SK-N-SH (cell line): ENCODE data around the gene MRRF. TPM values are rescaled to one million over a fixed set of nuclear protein-coding genes. Genes with fewer than 3 reads are reported as not detected.

Experiments
- CTCF ChIA-PET: fragments of 300-600, 350-600 bp; formaldehyde crosslinking; extraction: SDS; loops from one replicate; lab custom pipeline; 2021; lab: Yijun Ruan, JAX
- POLR2A ChIA-PET: fragments of 350-600 bp; sonication (Branson Sonifier 250); formaldehyde crosslinking; extraction: SDS; loops from one replicate; lab custom pipeline; 2020; ENCODE audit warnings: antibody characterized with exemption, inconsistent platforms; lab: Yijun Ruan, JAX
- DNase-seq: peaks from one replicate; pipeline ENCODE4 v3.0.0; 2012
- H2AFZ ChIP-seq: fragments of 200-600 bp; sonication (generic); 2 replicates; pipeline ENCODE4 v1.8.1; 2016; ENCODE audit warnings: antibody characterized with exemption, mild to moderate bottlenecking, low read depth
- H3F3A ChIP-seq: fragments of 200-600 bp; sonication (generic); replicated peaks from 2 replicates; pipeline ENCODE3; 2016; ENCODE audit warnings: antibody characterized with exemption, mild to moderate bottlenecking; ENCODE audit not compliant: insufficient read depth
- H3K27ac ChIP-seq, 2 experiments: fragments of 200-500 bp in 1 of 2; fragments of 200-600 bp in 1 of 2; sonication (Bioruptor generic) in 1 of 2; sonication (generic), shearing (Covaris generic) in 1 of 2; 2 replicates each; pipeline versions ENCODE4 v1.5.1 to v1.6.1; 2014 to 2016; ENCODE audit warnings: low read depth in 2 of 2, inconsistent platforms in 1 of 2, low read length in 1 of 2, mild to moderate bottlenecking in 1 of 2, mixed read lengths in 1 of 2
- H3K27me3 ChIP-seq: fragments of 200-600 bp; sonication (generic), shearing (Covaris generic); 2 replicates; pipeline ENCODE4 v1.6.1; 2016; ENCODE audit warnings: mixed run types; ENCODE audit not compliant: insufficient read depth
- H3K36me3 ChIP-seq, 2 experiments: fragments of 200-500 bp in 1 of 2; fragments of 200-600 bp in 1 of 2; sonication (Bioruptor generic) in 1 of 2; sonication (generic) in 1 of 2; replicated peaks in 1 of 2; 2 replicates each; pipeline versions ENCODE3 to v1.5.1; 2014 to 2016; ENCODE audit warnings: low read length in 1 of 2, mild to moderate bottlenecking in 1 of 2; ENCODE audit not compliant: insufficient read depth in 2 of 2, control insufficient read depth in 1 of 2
- H3K4me1 ChIP-seq, 2 experiments: fragments of 200-500 bp in 1 of 2; fragments of 200-600 bp in 1 of 2; sonication (Bioruptor generic) in 1 of 2; sonication (generic), shearing (Covaris generic) in 1 of 2; 2 replicates each; pipeline versions ENCODE4 v1.5.1 to v1.6.1; 2014 to 2016; ENCODE audit warnings: low read depth in 1 of 2, low read length in 1 of 2, mixed run types in 1 of 2; ENCODE audit not compliant: insufficient read depth in 2 of 2, control insufficient read depth in 1 of 2
- H3K4me2 ChIP-seq: fragments of 200-600 bp; sonication (generic), shearing (Covaris generic); 2 replicates; pipeline ENCODE4 v1.6.1; 2017; ENCODE audit warnings: mixed run types
- H3K4me3 ChIP-seq, 2 experiments: fragments of 200-500 bp in 1 of 2; fragments of 200-600 bp in 1 of 2; sonication (Bioruptor generic) in 1 of 2; sonication (generic), shearing (Covaris generic) in 1 of 2; 2 replicates each; pipeline versions ENCODE4 v1.5.1 to v1.8.1; 2014 to 2016; ENCODE audit warnings: low read depth in 2 of 2, inconsistent platforms in 1 of 2, low read length in 1 of 2, mild to moderate bottlenecking in 1 of 2, mixed read lengths in 1 of 2, moderate library complexity in 1 of 2
- H3K79me2 ChIP-seq: fragments of 200-600 bp; sonication (generic); 2 replicates; pipeline ENCODE4 v1.8.1; 2017; ENCODE audit warnings: mild to moderate bottlenecking; ENCODE audit not compliant: insufficient read depth
- H3K9ac ChIP-seq: fragments of 200-600 bp; sonication (generic); 2 replicates; pipeline ENCODE4 v1.6.1; 2017; ENCODE audit warnings: mixed run types
- H3K9me2 ChIP-seq: fragments of 200-600 bp; sonication (generic); 2 replicates; pipeline ENCODE4 v1.6.1; 2017; ENCODE audit warnings: mixed run types
- H3K9me3 ChIP-seq: fragments of 200-600 bp; sonication (generic); 2 replicates; pipeline ENCODE4 v1.6.1; 2017; ENCODE audit warnings: mixed run types, mild to moderate bottlenecking, moderate library complexity
- H4K20me1 ChIP-seq: fragments of 200-600 bp; sonication (generic); 2 replicates; pipeline ENCODE4 v1.6.1; 2017; ENCODE audit warnings: mild to moderate bottlenecking, mixed run types; ENCODE audit not compliant: insufficient read depth
- ELF1 ChIP-seq: IDR thresholded peaks from 2 replicates; pipeline ENCODE4 v1.4.0; 2012
- EP300 ChIP-seq, 2 experiments: IDR thresholded peaks; 2 replicates each; pipeline versions ENCODE4 v1.4.0 to v1.6.1; 2012; ENCODE audit warnings: borderline replicate concordance in 1 of 2, low read depth in 1 of 2, low read length in 1 of 2
- FOSL2 ChIP-seq: IDR thresholded peaks from 2 replicates; pipeline ENCODE4 v1.4.0; 2012; ENCODE audit warnings: low read depth, mild to moderate bottlenecking, moderate library complexity, borderline replicate concordance
- FOXJ3 ChIP-seq: sonication (generic); formaldehyde crosslinking; IDR thresholded peaks from 2 replicates; pipeline ENCODE4 v1.5.1; 2020; ENCODE audit warnings: mild to moderate bottlenecking, missing genetic modification reagents
- FOXM1 ChIP-seq: IDR thresholded peaks from 2 replicates; pipeline ENCODE4 v1.4.0; 2012; ENCODE audit warnings: low read depth, mild to moderate bottlenecking
- GABPA ChIP-seq: IDR thresholded peaks from 2 replicates; pipeline ENCODE4 v1.4.0; 2012; ENCODE audit warnings: low read depth, mild to moderate bottlenecking
- GATA2 ChIP-seq: sonication (generic); formaldehyde crosslinking; IDR thresholded peaks from 2 replicates; pipeline ENCODE4 v1.5.0; 2020; ENCODE audit warnings: mild to moderate bottlenecking, missing genetic modification reagents
- JUND ChIP-seq: IDR thresholded peaks from 2 replicates; pipeline ENCODE4 v1.4.0; 2012
- MEF2A ChIP-seq: IDR thresholded peaks from 2 replicates; pipeline ENCODE4 v1.4.0; 2012; ENCODE audit warnings: low read depth, borderline replicate concordance
- NFIC ChIP-seq: IDR thresholded peaks from 2 replicates; pipeline ENCODE4 v1.4.0; 2012; ENCODE audit warnings: borderline replicate concordance
- NRF1 ChIP-seq: IDR thresholded peaks from 2 replicates; pipeline ENCODE4 v1.6.1; 2012; ENCODE audit warnings: low read depth, mild to moderate bottlenecking, low read length
- PBX3 ChIP-seq: IDR thresholded peaks from 2 replicates; pipeline ENCODE4; 2012
- RCOR1 ChIP-seq: fragments of 150-350 bp; IDR thresholded peaks from 2 replicates; pipeline ENCODE4 v1.6.1; 2017; ENCODE audit warnings: antibody characterized with exemption, low read length
- RFX5 ChIP-seq: IDR thresholded peaks from 2 replicates; pipeline ENCODE4 v1.6.1; 2012; ENCODE audit warnings: mild to moderate bottlenecking, improper control_type of control experiment, low read length
- RXRA ChIP-seq: IDR thresholded peaks from 2 replicates; pipeline ENCODE4 v1.4.0; 2012; ENCODE audit warnings: low read depth, mild to moderate bottlenecking, borderline replicate concordance
- SIN3A ChIP-seq: IDR thresholded peaks from 2 replicates; pipeline ENCODE4 v1.6.1; 2012; ENCODE audit warnings: low read depth, mild to moderate bottlenecking, low read length, moderate library complexity, borderline replicate concordance
- TCF12 ChIP-seq: IDR thresholded peaks from 2 replicates; pipeline ENCODE4 v1.4.0; 2012
- TEAD4 ChIP-seq: IDR thresholded peaks from 2 replicates; pipeline ENCODE4 v1.4.0; 2012; ENCODE audit warnings: mild to moderate bottlenecking, borderline replicate concordance; ENCODE audit not compliant: insufficient read depth
- YY1 ChIP-seq: IDR thresholded peaks from 2 replicates; pipeline ENCODE4 v1.4.0; 2012; ENCODE audit warnings: low read depth, mild to moderate bottlenecking
- WGBS: methylation state at CpG from one replicate; pipeline ENCODE4 v1.1.6; 2017; ENCODE audit warnings: low lambda C conversion rate; 5-methylcytosine and 5-hydroxymethylcytosine counted together
- polyA plus RNA-seq, 3 experiments: library from polyadenylated mRNA; depleted of rRNA; stranded (reverse); fragments of >200 nt; gene quantifications; 2 replicates each; pipeline ENCODE4 v1.2.3, GENCODE V29; 2012
- TF ChIP-seq, protein P1 (sequence below): IDR thresholded peaks from 2 replicates; pipeline ENCODE4 v1.4.0; 2012; ENCODE audit warnings: low read depth
- TF ChIP-seq, protein P2 (sequence below): IDR thresholded peaks from 2 replicates; pipeline ENCODE4 v1.6.1; 2012; ENCODE audit warnings: mild to moderate bottlenecking, low read depth, low read length, moderate library complexity
- TF ChIP-seq, protein P3 (sequence below): IDR thresholded peaks from 2 replicates; pipeline ENCODE4 v1.4.0; 2012; ENCODE audit warnings: low read depth, borderline replicate concordance
- TF ChIP-seq, protein P4 (sequence below): IDR thresholded peaks from 2 replicates; pipeline ENCODE4 v1.4.0; 2012; ENCODE audit warnings: low read depth, borderline replicate concordance

Gene MRRF
- polyA plus RNA-seq, 1 of the 3 experiments (the other 2 are of a cell fraction), result 35.1 TPM

DNA sequence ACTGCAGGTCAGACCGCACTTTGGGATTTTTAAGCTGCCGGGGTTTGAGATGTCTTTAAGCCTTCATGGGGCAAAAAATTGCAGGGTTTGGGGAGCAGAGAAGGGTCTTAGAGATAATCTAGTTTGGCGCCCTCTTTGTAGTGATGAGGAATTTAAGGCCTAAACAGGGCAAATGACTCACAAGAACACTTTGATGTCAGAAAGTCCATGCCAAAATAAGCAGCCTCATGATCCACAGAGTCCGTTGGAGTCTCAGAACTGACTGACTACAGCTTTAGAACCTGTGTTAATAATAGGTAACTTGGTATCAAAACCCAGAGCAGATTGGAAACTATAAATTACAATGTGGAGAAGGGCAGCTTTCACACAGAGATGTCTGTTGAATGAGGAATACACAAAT, 70.2 kb downstream of the MRRF start:
- Histone ChIP-seq H3K4me3 (no peak overlapping the region), H3K27ac (no peak overlapping the region), H3K9me3 (no peaks in the 10 kb centered on the region), H3K4me1 (peaks cover 0 to 18% of the 10 kb centered on the region in 2 experiments; a peak in 1 of 4 replicates), H2AFZ (no peak overlapping the region), H3F3A (no peaks in the 10 kb centered on the region), H3K9ac (no peak overlapping the region), H3K9me2 (no peaks in the 10 kb centered on the region), H4K20me1 (no peaks in the 10 kb centered on the region), H3K4me2 (no peak overlapping the region), H3K36me3 (no peaks in the 10 kb centered on the region), H3K79me2 (no peaks in the 10 kb centered on the region), H3K27me3 (no peaks in the 10 kb centered on the region)
- 80% methylated on average over 4 of the region's 4 CpGs for WGBS
- POLR2A ChIA-PET, result no interaction called here
- CTCF ChIA-PET, result interaction anchor here (2.3 to 5.3 kb wide), 3 partner anchors 15 to 236 kb away, joined by 10 to 26 read pairs (median 17); no protein-coding TSS in a partner anchor
- DNase-seq, result no peak
- no peak for TF ChIP-seq NFIC
- no peak for TF ChIP-seq GABPA
- no peak for TF ChIP-seq YY1
- no peak for TF ChIP-seq FOSL2
- TF ChIP-seq RCOR1, result no peak
- no peak for TF ChIP-seq PBX3
- no peak for TF ChIP-seq RXRA
- no peak for TF ChIP-seq FOXM1
- TF ChIP-seq, protein P1, sequence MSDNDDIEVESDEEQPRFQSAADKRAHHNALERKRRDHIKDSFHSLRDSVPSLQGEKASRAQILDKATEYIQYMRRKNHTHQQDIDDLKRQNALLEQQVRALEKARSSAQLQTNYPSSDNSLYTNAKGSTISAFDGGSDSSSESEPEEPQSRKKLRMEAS, result no peak
- no peak for TF ChIP-seq JUND
- no peak for TF ChIP-seq EP300 (IDR thresholded peaks at IDR 0.05; ENCODE audit: borderline replicate concordance in 1 of 2, low read depth in 1 of 2, low read length in 1 of 2)
- TF ChIP-seq TEAD4, result no peak
- no peak for TF ChIP-seq NRF1
- no peak for TF ChIP-seq ELF1
- no peak for TF ChIP-seq SIN3A
- TF ChIP-seq RFX5, result no peak
- TF ChIP-seq GATA2 (CRISPR knock-in tag), result no peak
- no peak for TF ChIP-seq TCF12

DNA sequence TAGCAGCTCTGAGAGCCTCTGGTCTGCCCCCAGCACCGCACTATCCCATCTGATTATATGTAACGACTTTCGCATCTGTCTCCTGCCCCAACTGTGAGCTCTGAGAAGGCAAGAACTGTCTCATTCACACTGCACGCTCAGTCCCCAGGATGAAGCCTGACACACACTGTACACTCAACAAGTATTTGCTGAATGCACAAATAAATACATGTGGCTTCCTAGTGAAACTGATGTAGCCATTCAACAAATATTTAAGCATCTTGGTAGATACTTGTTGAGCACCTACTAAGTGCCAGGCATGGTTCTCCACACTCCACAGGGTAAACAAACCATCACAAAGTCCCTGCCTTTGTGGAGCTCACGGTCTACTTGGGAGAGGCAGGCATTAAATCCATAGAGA, 71.5 kb downstream of the MRRF start:
- peaks cover 0 to 18% of the 10 kb centered on the region in 2 experiments; a peak in 1 of 4 replicates for H3K4me1 ChIP-seq
- no peak overlapping the region for H3K4me2 ChIP-seq
- H3K9me3 ChIP-seq, result no peaks in the 10 kb centered on the region
- DNase-seq, result no peak
- no peaks in the 10 kb centered on the region for H4K20me1 ChIP-seq
- no peaks in the 10 kb centered on the region for H3K36me3 ChIP-seq
- 89% methylated on average over 5 of the region's 5 CpGs for WGBS
- no peaks in the 10 kb centered on the region for H3K79me2 ChIP-seq
- no peaks in the 10 kb centered on the region for H3K27me3 ChIP-seq
- H3K27ac ChIP-seq, result no peak overlapping the region
- no peak overlapping the region for H3K4me3 ChIP-seq
- no peak overlapping the region for H2AFZ ChIP-seq
- no peaks in the 10 kb centered on the region for H3K9me2 ChIP-seq
- H3F3A ChIP-seq, result no peaks in the 10 kb centered on the region
- no peak overlapping the region for H3K9ac ChIP-seq
- ChIA-PET CTCF (interaction anchor here (2.3 to 5.3 kb wide), 3 partner anchors 14 to 238 kb away, joined by 10 to 26 read pairs (median 17); no protein-coding TSS in a partner anchor), POLR2A (no interaction called here)
- TF ChIP-seq, protein P2, sequence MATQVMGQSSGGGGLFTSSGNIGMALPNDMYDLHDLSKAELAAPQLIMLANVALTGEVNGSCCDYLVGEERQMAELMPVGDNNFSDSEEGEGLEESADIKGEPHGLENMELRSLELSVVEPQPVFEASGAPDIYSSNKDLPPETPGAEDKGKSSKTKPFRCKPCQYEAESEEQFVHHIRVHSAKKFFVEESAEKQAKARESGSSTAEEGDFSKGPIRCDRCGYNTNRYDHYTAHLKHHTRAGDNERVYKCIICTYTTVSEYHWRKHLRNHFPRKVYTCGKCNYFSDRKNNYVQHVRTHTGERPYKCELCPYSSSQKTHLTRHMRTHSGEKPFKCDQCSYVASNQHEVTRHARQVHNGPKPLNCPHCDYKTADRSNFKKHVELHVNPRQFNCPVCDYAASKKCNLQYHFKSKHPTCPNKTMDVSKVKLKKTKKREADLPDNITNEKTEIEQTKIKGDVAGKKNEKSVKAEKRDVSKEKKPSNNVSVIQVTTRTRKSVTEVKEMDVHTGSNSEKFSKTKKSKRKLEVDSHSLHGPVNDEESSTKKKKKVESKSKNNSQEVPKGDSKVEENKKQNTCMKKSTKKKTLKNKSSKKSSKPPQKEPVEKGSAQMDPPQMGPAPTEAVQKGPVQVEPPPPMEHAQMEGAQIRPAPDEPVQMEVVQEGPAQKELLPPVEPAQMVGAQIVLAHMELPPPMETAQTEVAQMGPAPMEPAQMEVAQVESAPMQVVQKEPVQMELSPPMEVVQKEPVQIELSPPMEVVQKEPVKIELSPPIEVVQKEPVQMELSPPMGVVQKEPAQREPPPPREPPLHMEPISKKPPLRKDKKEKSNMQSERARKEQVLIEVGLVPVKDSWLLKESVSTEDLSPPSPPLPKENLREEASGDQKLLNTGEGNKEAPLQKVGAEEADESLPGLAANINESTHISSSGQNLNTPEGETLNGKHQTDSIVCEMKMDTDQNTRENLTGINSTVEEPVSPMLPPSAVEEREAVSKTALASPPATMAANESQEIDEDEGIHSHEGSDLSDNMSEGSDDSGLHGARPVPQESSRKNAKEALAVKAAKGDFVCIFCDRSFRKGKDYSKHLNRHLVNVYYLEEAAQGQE, result no peak
- TF ChIP-seq, protein P3, sequence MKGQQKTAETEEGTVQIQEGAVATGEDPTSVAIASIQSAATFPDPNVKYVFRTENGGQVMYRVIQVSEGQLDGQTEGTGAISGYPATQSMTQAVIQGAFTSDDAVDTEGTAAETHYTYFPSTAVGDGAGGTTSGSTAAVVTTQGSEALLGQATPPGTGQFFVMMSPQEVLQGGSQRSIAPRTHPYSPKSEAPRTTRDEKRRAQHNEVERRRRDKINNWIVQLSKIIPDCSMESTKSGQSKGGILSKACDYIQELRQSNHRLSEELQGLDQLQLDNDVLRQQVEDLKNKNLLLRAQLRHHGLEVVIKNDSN, result no peak
- TF ChIP-seq FOXM1, result no peak
- no peak for TF ChIP-seq SIN3A
- no peak for TF ChIP-seq FOXJ3 (CRISPR knock-in tag)
- TF ChIP-seq NFIC, result no peak
- TF ChIP-seq GATA2 (CRISPR knock-in tag), result no peak
- TF ChIP-seq JUND, result no peak
- no peak for TF ChIP-seq MEF2A
- no peak for TF ChIP-seq TCF12
- TF ChIP-seq, protein P4, sequence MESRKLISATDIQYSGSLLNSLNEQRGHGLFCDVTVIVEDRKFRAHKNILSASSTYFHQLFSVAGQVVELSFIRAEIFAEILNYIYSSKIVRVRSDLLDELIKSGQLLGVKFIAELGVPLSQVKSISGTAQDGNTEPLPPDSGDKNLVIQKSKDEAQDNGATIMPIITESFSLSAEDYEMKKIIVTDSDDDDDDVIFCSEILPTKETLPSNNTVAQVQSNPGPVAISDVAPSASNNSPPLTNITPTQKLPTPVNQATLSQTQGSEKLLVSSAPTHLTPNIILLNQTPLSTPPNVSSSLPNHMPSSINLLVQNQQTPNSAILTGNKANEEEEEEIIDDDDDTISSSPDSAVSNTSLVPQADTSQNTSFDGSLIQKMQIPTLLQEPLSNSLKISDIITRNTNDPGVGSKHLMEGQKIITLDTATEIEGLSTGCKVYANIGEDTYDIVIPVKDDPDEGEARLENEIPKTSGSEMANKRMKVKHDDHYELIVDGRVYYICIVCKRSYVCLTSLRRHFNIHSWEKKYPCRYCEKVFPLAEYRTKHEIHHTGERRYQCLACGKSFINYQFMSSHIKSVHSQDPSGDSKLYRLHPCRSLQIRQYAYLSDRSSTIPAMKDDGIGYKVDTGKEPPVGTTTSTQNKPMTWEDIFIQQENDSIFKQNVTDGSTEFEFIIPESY, result no peak
- TF ChIP-seq TEAD4, result no peak
